Measurements from ENCODE around the gene CNPPD1. TPM values are rescaled to one million over a fixed set of nuclear protein-coding genes. Genes with fewer than 3 reads are reported as not detected.

CNPPD1 gene
- total RNA-seq, 1 donor from 2014 or later, result 67.6 TPM

DNA sequence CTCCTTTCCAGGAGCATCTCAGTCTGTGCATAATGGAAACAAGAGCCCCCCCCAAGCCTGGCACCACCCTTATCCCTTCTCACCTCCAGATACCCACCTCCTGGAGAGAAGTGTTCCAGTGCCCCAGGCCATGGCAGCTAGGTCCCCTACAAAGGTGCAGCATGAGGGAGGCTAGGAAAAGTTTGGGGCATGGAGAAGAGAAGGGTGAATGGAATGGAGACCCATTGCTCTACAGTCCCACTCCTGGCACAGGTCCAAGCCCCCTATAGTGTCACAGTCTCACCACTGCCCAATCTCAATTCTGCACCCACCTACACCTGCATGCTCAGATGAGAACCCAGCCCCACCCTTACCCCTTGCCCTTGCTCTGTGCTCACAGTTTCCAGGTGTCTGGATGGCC is 7.8 kb downstream of the CNPPD1 start:
- intact Hi-C loops (cut with DNase I), result no loop called here
- no peak for DNase-seq (ENCODE audit: low spot score)

DNA sequence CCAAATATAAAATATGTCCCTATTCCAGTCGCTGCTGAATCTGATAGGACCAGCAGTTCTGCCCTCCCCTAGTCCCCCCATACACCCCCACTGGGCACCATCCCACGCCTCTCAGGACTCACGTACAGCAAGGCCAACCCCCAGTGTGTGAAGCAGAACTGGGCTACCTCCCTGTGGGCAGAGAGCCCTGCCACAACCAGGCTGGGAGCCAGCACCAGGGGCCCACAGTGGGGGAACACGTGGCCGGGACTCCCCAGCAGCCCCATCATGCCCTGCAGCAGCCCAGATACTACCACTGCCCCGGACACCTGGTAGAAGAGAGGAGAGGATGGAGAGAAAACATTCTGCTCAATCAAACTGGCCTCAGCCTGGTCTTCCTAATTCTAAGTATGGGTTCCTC is 8.2 kb downstream of the CNPPD1 start:
- no peak for DNase-seq (ENCODE audit: low spot score)
- intact Hi-C loops (cut with DNase I), result no loop called here

DNA sequence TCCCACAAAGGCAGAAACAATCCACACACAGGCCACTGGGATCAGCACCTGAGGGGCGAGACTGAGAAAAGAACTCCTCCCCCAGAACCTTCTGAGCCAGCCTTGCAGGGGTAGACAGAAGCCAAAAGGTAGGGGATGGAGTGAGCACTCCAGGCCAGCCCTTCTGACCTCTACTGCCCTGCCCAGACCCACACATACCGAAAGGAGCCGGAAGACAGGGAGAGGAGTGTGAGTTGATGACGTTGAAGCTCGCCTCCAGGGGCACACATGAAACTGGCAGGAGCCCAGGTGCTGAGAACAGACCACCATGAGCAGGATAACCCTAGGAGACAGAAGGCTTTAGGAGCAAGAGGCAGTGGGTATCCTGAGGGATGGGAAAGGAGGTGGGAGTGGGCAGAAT is 8.7 kb downstream of the CNPPD1 start:
- no peak for DNase-seq (ENCODE audit: low spot score)
- intact Hi-C loops (cut with DNase I), result no loop called here

DNA sequence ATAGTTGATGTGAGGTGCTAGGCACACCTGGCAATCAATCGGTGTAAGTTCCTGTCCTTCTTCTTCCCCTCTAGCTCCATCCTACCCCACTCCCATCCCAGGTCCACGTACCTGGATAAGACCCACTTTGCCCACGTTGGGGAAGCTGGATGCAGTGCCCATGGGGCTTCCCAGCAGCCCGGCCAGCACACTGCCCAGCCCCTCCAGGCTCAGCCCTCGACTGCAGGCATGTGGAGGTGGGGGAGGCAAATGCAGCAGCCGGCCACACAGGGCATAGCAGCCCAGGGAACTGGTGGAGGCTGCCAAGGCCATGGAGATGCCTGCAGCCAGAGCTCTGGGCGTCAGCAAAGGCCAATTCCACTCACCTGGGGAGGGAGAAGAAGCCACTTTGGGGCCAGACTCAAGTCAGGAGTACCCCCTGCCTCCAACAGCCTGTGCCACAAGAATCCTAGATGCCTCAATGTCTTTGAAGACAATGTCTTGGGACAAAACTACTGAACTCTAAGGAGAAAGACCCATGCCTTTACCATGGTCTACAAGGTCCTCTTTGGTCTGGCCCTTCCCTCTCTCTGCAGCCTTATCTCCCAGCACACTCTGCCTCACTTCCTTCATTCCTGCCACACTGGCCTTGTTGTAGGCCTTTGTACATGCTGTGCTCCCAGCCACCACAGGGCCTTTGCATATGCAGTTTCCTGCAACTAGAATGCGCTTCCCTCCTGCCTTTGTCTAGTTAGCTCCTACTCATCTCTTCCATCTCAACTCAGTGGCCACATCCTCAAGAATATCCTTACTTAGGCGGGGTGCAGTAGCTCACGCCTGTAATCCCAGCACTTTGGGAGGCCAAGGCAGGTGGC is 11.4 kb downstream of the CNPPD1 start:
- intact Hi-C loops (cut with DNase I), result no loop called here
- no peak for DNase-seq (ENCODE audit: low spot score)

DNA sequence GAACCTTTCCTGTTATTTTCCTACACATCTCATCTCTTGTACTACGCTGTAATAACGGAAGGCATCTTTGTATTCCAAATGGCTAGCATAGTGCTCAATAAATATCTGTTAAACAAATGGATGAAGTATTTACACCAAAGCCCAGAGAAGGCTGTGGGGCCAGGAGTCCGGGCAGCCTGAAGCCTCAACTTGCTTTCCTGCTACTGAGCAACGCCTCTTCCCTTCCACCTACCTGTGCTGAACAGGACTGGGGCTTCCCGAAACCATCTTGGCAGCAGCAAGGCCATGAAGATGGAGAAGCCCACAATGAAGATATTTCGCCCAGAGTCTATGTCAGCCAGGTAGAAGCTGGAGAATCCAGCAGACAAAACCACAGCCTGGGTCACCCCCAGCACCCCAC is 13.6 kb downstream of the CNPPD1 start:
- no peak for DNase-seq (ENCODE audit: low spot score)
- intact Hi-C loops (cut with DNase I), result no loop called here

DNA sequence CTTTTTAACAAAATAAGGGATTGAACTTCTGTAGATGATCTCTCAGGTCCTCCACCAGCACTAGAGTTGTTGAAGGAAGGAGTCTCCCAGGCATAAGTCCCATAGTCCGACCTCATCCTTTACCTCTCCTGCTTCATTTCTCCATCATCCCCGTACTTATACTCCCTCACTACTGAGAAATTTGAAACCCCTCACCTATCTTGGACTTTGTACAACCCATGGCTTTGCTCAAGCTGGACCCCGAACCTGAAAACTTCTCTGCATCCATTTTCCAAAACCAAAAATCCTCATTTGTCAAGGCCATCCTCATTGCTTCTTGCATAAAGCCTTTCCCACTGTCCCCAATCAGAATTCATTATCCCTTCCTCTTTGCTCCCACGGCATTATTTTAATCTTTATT is 15.6 kb downstream of the CNPPD1 start:
- intact Hi-C loops (cut with DNase I), result no loop called here
- no peak for DNase-seq (ENCODE audit: low spot score)

DNA sequence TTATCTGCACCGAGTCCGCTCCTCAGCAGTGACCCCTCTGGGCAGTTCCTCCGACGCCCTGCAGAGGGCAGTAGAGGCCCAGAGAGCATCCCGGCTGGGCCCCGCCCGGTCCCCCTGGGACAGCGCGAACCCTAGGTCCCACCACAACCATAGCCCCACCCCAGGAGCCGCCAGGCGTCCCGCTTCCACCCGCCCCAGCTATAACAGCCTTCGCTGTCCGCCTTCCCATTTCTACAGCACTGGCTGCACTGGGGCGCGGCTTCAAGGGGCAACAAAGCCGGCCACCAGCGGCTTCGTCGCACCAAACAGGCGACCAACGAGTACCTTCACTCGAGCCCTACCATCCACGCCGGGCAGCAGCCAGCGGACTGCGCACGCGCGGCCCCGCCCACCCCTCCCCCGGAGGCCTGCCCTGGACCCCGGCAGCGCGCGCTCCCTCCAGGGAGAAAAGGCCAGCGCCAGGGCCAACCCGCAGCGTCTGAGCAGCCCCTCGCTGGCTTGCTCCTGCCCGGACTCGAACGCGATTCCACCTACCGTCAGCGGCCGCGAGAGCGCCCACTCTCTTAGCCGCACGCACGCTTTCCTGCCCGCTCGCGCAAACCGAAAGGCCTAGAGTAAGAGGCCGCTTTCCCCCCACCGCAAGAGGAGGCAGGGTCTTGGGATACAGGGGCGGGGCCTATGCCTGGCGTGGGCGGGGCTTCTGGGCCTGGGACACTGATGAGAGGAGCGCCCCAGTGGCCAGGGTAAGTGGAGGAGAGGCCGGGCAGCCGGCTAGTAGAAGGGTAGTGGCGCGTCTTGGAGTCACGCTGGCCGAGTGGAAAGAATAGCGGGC is 16.3 kb downstream of the CNPPD1 start, which contains the start of gene NHEJ1:
Gene NHEJ1, minus strand, starts transcription at position 630 of the 832 bp plus-strand sequence. CDS start 2,453 bp downstream, outside the sequence.
- intact Hi-C loops (cut with DNase I), result loop anchor here (1.0 kb wide), 3 partner anchors 17 to 135 kb away; partner anchors contain the start of gene ZFAND2B

DNA sequence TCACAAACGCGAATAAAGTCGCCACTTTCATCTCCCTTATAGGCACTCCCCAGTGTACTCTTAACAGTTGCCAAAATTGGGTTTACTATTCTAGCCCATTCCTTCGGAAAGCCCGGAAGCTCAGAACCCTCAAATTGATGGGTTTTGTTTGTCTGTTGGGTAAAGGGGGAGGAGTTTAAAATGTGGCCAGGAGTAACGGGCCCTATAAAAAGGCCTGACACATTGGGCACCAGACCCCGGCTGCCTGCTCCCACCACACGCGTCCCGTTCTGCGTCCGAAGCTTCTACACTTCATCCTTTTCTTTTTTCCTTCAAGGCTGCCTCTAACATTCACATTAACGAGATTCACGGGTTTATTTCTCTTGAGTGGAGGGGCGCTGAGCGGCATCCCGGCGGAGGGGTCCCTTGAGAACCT is 16.9 kb downstream of the CNPPD1 start:
- DNase-seq (ENCODE audit: low spot score), result no peak
- intact Hi-C loops (cut with DNase I), result loop anchor here (1.0 kb wide), 3 partner anchors 18 to 136 kb away; partner anchors contain the start of gene ZFAND2B

More for the DNA sequence above, 16.3 kb downstream of the CNPPD1 start, which contains the start of gene NHEJ1:
- peak; percentile 97 for DNase-seq (ENCODE audit: low spot score)

DNA sequence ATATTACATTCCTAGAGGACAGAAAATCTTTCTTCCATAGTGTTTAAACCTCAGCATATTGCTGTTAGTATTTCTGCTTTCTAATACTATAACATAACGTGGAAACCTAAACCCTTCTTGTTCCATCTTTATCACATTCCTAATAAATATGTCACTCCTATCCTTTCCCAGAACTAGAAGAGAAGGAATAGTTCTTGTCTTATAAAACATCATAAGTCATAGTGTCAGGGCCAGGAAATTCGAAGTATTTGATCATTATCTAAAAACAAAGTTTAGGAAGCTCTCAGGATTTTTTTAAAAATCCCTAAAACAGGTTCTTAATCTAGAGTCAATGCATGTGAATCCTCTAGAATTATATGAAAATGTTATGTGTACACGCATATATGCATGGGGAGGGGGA is 18.1 kb downstream of the CNPPD1 start:
- intact Hi-C loops (cut with DNase I), result no loop called here
- DNase-seq (ENCODE audit: low spot score), result no peak

DNA sequence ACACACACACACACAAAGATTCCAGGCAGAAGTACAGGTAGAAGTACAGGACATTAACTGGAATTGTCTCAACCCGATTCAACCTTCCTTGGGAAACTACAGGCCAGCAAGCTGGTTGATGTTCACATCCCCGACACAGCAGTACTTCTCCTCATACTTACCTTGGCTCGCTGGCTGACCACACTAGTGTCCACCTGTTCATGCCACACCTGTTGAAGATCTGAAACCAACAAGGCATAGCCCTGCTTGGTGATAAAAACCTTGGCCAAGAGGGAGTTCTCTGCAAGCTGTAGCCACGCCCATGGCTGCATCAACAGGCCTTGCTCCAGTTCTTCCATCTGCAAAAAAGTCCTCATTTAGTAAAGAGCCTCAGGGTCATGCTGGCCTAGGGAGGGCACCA is 18.7 kb downstream of the CNPPD1 start:
- DNase-seq (ENCODE audit: low spot score), result no peak
- intact Hi-C loops (cut with DNase I), result no loop called here

DNA sequence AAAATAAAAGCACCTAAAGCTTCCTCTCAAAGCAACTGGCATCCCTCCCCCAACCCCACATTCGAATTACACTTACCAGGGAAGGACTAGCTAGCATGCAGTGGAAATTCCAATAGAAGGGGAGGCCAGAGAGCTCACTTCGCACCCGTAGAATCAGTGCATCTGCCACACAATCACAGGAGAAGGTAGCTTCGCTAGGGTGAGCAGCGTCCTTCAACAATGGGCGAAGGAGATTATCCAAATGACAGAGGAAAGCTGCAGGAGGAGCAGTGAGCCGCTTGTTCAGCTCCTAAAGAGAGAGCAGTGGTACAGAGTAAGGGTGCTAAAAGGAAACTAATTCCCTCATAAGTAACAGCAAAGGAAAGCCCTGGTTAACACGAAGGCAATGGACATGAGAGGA is 19.3 kb downstream of the CNPPD1 start:
- no peak for DNase-seq (ENCODE audit: low spot score)
- intact Hi-C loops (cut with DNase I), result no loop called here

DNA sequence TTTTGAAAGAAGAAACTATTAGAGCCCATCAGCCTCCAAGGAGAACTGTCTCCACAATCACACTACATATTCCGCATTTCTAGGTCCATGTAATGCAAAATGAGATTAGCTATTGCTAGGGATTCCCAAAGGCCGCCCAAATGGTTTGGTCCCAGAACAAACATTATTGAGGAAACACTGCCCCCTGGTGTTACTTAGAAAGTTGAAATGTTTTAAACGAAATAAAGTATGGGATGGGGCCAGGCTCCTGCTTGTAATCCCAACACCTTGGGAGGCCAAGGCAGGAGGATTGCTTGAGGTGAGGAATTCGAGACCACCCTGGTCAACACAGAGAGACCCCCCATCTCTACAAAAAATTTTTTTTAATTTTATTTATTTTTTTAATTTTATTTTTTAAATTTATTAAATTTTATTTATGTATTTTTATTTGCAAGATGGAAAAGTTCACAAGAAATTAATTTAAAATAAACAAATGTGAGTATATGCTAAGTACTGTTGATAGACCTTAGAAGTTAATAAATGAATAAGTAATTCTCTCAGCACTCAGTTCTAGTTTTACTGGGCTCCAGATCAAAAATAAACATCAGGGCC is 21.6 kb downstream of the CNPPD1 start:
- intact Hi-C loops (cut with DNase I), result loop anchor here (1.0 kb wide), 2 partner anchors 97 to 126 kb away; no protein-coding TSS in a partner anchor
- DNase-seq (ENCODE audit: low spot score), result no peak

DNA sequence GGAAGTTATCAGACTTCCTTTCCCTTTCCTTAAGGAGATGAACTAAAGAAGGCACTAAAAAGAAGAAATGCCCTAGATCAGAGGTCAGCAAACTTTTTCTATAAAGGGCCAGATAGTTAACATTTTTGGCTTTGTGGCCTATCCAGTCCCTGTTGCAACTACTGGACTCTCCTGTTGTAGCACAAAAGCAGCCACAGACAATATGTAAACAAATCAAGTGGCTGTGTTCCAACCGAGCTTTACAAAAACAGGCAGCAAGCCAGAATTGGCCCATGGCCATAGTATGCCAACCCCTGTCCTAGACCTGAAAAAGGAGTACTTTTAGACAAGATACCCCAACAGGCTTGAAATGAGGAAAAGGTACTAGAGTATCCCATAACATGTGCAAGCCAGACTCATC is 27.1 kb downstream of the CNPPD1 start:
- DNase-seq (ENCODE audit: low spot score), result no peak

DNA sequence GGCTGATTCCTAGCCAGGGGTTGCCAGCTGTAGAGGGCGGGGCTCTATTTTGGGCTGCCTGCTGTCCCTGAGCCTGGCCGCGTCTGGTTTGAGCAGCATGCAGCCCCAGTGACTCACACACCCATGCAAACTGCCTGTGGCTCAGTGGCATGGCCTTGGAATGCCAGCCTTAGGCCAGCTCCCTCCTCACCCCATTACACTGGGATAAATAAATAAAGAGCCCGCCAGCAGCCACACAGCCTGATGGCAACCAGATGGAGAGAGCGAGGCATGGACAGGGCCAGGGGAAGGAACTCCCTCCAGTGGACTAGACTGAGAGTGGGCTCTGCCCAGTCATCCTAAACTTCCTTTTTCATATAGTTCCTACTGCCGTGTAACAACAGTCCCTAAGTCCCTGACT is 34.4 kb downstream of the CNPPD1 start:
- DNase-seq (ENCODE audit: low spot score), result no peak
- intact Hi-C loops (cut with DNase I), result no loop called here

More for the DNA sequence above, 27.1 kb downstream of the CNPPD1 start:
- intact Hi-C loops (cut with DNase I), result no loop called here

DNA sequence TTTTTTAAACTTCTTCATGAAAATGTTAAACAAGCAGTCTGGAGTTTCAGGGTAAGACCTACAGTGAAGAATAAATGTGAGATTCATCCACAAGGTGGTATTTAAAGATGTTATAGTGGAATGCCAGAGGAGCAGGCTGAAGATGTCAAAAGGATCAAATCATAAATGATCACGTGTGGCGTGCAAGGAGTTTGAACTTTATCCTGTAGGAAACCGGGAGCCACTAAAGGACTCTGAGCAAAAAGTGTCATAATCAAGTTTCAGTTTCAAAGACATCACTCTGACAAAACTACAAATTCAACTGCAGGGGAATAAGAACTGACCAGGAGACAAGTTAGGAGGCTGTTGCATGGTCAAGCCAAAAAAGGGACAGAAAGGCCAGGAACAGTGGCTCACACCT is 36.0 kb downstream of the CNPPD1 start:
- intact Hi-C loops (cut with DNase I), result no loop called here
- no peak for DNase-seq (ENCODE audit: low spot score)

DNA sequence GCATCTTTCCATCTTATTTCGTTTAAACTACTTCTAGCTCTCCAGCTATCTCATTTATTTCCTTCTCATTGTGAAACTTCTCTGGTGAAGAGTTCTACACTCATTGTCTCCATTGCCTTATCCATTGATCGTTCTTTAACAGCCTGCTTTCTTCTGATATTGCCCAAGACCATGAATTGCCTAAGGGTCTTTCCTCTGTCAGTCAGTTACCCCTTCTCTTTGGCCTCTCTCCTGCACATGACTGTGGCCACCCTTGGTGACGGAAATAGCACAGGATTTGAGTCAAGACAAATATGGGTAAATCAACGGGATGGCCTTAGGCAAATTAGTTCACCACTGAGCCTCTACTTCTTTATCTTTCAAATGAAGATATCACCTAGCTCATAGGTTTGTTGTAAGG is 42.7 kb downstream of the CNPPD1 start:
- intact Hi-C loops (cut with DNase I), result no loop called here
- DNase-seq (ENCODE audit: low spot score), result no peak

DNA sequence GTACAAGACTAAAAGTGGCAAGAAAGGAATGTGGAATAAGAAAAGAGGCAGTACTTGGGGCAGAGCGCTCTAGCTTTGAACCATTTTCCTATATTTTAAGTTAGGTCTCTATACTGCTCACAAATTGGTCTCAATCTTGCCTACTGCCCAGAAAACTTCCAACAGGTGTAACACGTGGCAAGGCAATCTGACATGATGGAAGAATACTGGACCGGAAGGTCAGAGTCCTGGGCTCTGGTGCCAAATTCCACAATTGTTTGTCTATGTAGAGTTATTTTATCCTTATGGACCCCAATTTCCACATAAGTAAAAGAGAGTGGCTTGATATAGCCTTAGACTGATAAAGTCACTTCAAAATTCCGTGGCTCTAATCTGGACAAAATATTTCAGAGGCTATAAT is 45.0 kb downstream of the CNPPD1 start:
- intact Hi-C loops (cut with DNase I), result no loop called here
- DNase-seq (ENCODE audit: low spot score), result no peak

DNA sequence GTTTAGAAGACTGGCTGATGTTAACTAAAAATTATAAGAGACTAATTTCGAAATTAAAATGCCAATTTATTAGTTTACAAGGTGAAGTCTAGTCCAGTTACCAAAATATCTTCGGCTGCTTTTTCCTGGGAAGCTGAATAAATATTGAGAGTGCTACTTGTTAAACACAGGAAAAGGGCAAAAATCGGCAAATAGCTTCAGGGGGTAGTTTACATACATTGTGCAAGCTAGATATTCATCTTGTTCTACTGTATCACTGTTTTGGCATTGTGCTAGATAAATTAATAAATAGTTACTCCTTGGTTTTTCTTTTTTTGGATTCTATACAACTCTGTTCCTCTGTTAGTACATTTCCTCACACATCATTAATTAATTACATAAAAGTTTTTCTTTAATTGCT is 45.4 kb downstream of the CNPPD1 start:
- DNase-seq (ENCODE audit: low spot score), result no peak
- intact Hi-C loops (cut with DNase I), result no loop called here

DNA sequence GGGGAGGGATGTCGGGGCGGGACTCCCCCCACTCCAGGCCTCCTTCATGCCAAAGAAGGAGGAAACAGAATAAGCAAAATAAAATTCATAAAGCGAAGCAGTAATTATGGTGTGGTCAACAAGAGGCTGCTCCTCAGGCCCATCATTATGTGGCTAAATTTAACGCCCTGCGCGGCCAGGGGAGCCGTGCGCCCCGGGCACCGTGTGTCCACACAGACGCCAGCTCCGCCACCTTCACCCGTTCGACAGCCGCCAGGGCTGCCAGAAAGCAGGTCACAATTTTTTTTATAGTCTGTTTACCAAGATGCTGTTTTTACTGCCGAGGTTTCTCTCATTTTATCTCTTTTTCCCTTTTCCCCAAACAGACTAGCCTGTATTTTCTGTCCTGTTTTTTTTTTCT is 47.1 kb downstream of the CNPPD1 start:
- DNase-seq (ENCODE audit: low spot score), result no peak
- intact Hi-C loops (cut with DNase I), result no loop called here

DNA sequence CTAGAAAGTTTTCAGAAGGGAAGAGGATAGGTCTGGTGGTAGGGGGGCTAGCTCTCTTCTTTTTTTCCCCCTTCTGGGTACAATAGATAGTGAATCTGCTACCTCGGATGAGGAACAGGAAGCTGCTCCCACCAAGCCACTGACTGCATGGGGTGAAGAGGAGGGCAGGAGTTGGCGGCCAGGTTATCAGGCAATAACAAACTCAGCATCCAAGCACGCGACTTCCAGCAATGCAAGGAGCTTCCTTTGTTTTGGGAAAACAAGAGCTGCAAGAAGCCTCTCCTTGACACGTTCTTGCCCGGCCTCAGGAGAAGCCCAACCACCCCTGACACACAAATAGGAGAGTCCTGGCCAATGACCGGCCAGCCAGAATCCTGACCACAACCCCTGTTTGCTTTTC is 48.3 kb downstream of the CNPPD1 start:
- DNase-seq (ENCODE audit: low spot score), result no peak
- intact Hi-C loops (cut with DNase I), result no loop called here

Data from cardiac septum (tissue), 1 donor.